Thoracic aorta (tissue), 2 donors: ENCODE results near the gene RFX3. TPM values are rescaled to one million over a fixed set of nuclear protein-coding genes. Genes with fewer than 3 reads are reported as not detected.

ENCODE experiments used
- ATAC-seq: fragments of 150-250 bp; one replicate; pipeline ENCODE4 v1.8.0; 2017; ENCODE audit warnings: low read depth; ENCODE audit not compliant: insufficient number of reproducible peaks, low FRiP score
- DNase-seq: peaks from one replicate; pipeline ENCODE4 v3.0.0-alpha.2; 2020; ENCODE audit warnings: low spot score
- H3K27ac ChIP-seq, 2 donors: fragments of 200-600 bp; sonication (generic); 1 replicate in 1 of 2; 2 replicates in 1 of 2; pipeline ENCODE4 v1.5.1; 2016; ENCODE audit warnings: mild to moderate bottlenecking in 2 of 2, moderate library complexity in 2 of 2
- H3K27me3 ChIP-seq: fragments of 200-600 bp; sonication (generic); replicated peaks from 2 replicates; pipeline ENCODE4 v1.6.0; 2016; ENCODE audit warnings: mild to moderate bottlenecking; ENCODE audit not compliant: insufficient read depth
- H3K36me3 ChIP-seq: fragments of 200-600 bp; sonication (generic); one replicate; pipeline ENCODE4 v1.5.1; 2016
- H3K4me1 ChIP-seq, 2 donors: fragments of 200-600 bp; sonication (generic); 1 replicate in 1 of 2; 2 replicates in 1 of 2; pipeline versions ENCODE4 v1.5.1 to v1.6.0; 2016; ENCODE audit warnings: low read depth in 2 of 2, mild to moderate bottlenecking in 1 of 2; ENCODE audit not compliant: control insufficient read depth in 1 of 2
- H3K4me3 ChIP-seq: fragments of 200-600 bp; sonication (generic); 2 replicates; pipeline ENCODE4 v1.5.1; 2016; ENCODE audit warnings: mild to moderate bottlenecking
- H3K9me3 ChIP-seq: fragments of 200-600 bp; sonication (generic); 2 replicates; pipeline ENCODE4 v1.5.1; 2016
- CTCF ChIP-seq: fragments of 200-600 bp; sonication (generic); IDR thresholded peaks from one replicate; pipeline ENCODE4 v1.5.1; 2019; ENCODE audit warnings: antibody characterized with exemption
- total RNA-seq, 2 donors: library from RNA; depleted of rRNA; stranded (reverse); fragments of >200 nt; gene quantifications; one replicate each; pipeline versions ENCODE4 v1.1.0 to v1.2.3, GENCODE V29; 2016

Gene RFX3
- total RNA-seq, 2 donors from 2014 or later: 2.6 to 15.6 TPM

GRCh38 chr9:3431890-3432289 lies 93.9 kb downstream of the RFX3 start:
- Histone ChIP-seq H3K9me3 (no peaks in the 10 kb centered on the region), H3K4me1 (no peaks in the 10 kb centered on the region), H3K4me3 (no peak overlapping the region), H3K36me3 (no peaks in the 10 kb centered on the region), H3K27ac (no peak overlapping the region), H3K27me3 (no peaks in the 10 kb centered on the region)
- DNase-seq (no peak), ATAC-seq (no peak)
- no peak for TF ChIP-seq CTCF

GRCh38 chr9:3419893-3420292 lies 105.9 kb downstream of the RFX3 start:
- H3K27me3 ChIP-seq: no peaks in the 10 kb centered on the region
- DNase-seq: no peak
- no peak overlapping the region for H3K4me3 ChIP-seq
- no peak overlapping the region for H3K27ac ChIP-seq
- no peaks in the 10 kb centered on the region for H3K36me3 ChIP-seq
- no peaks in the 10 kb centered on the region for H3K4me1 ChIP-seq
- no peaks in the 10 kb centered on the region for H3K9me3 ChIP-seq
- ATAC-seq: no peak
- TF ChIP-seq CTCF: no peak

GRCh38 chr9:3415906-3416305 lies 109.9 kb downstream of the RFX3 start:
- Histone ChIP-seq H3K27ac (no peak overlapping the region), H3K36me3 (no peaks in the 10 kb centered on the region), H3K4me3 (no peak overlapping the region), H3K9me3 (no peaks in the 10 kb centered on the region), H3K27me3 (no peaks in the 10 kb centered on the region), H3K4me1 (peaks cover 0 to 3% of the 10 kb centered on the region in 2 donors)
- ATAC-seq (no peak), DNase-seq (no peak)
- TF ChIP-seq CTCF: no peak

- ATAC-seq (no peak), DNase-seq (no peak)
- Histone ChIP-seq H3K36me3 (no peaks in the 10 kb centered on the region), H3K27me3 (no peaks in the 10 kb centered on the region), H3K27ac (no peak overlapping the region), H3K4me1 (peaks cover 0 to 3% of the 10 kb centered on the region in 2 donors), H3K9me3 (no peaks in the 10 kb centered on the region), H3K4me3 (no peak overlapping the region)
- no peak for TF ChIP-seq CTCF
These were observed 111.8 kb downstream of the RFX3 start for GRCh38 chr9:3413984-3414383.

GRCh38 chr9:3410461-3410860 lies 115.3 kb downstream of the RFX3 start:
- ATAC-seq: no peak
- H3K36me3 ChIP-seq: no peaks in the 10 kb centered on the region
- TF ChIP-seq CTCF: no peak

More at GRCh38 chr9:3410461-3410860, 115.3 kb downstream of the RFX3 start:
- no peaks in the 10 kb centered on the region for H3K27me3 ChIP-seq
- H3K4me1 ChIP-seq: peaks cover 0 to 3% of the 10 kb centered on the region in 2 donors
- no peak for DNase-seq
- H3K4me3 ChIP-seq: no peak overlapping the region
- H3K27ac ChIP-seq: no peak overlapping the region
- no peaks in the 10 kb centered on the region for H3K9me3 ChIP-seq
